ENCODE results near the gene PFKM. TPM values are rescaled to one million over a fixed set of nuclear protein-coding genes. Genes with fewer than 3 reads are reported as not detected.

PFKM gene
- total and polyA plus RNA-seq, 2 donors (not counting 3 experiments of a cell fraction or from before 2014, with no cell fraction given), result 53.4 to 74.4 TPM

- Histone ChIP-seq H3K27me3 (ENCODE audit: control insufficient read depth in 2 of 2, insufficient read depth in 2 of 2, low read length in 2 of 2) (peaks cover 2 to 11% of the 10 kb centered on the region in 2 experiments), H3K9ac (replicated peaks; ENCODE audit: extremely low read depth, insufficient read depth, low read length) (no peak overlapping the region), H3K79me2 (ENCODE audit: control insufficient read depth, insufficient read depth, low read length) (no peaks in the 10 kb centered on the region), H3K4me3 (replicated peaks in 1 of 3; ENCODE audit: insufficient read depth in 1 of 3, low read depth in 1 of 3, low read length in 3 of 3) (no peak overlapping the region), H3K4me1 (ENCODE audit: control insufficient read depth, extremely low read depth, insufficient read depth, low read length) (no peaks in the 10 kb centered on the region), H3K9me3 (replicated peaks; ENCODE audit: control insufficient read depth, insufficient read depth, low read length) (no peaks in the 10 kb centered on the region), H3K9me1 (replicated peaks; ENCODE audit: control insufficient read depth, extremely low read depth, insufficient read depth, low read length) (no peaks in the 10 kb centered on the region), H2AFZ (ENCODE audit: low read depth, low read length) (no peak overlapping the region), H3K36me3 (ENCODE audit: control insufficient read depth in 2 of 2, extremely low read depth in 1 of 2, insufficient read depth in 2 of 2, low read length in 2 of 2) (no peaks in the 10 kb centered on the region), H3K27ac (ENCODE audit: insufficient read depth, low read depth, low read length) (no peak overlapping the region), H3K4me2 (ENCODE audit: insufficient read depth, low read length) (no peak overlapping the region), H4K20me1 (replicated peaks; ENCODE audit: control insufficient read depth, extremely low read depth, insufficient read depth, low read length) (no peaks in the 10 kb centered on the region)
- TF ChIP-seq CTCF (IDR thresholded peaks at IDR 0.05; ENCODE audit: extremely low read depth in 1 of 2, insufficient read depth in 1 of 2, low read depth in 1 of 2, low read length in 2 of 2), result no peak
- no peak for TF ChIP-seq POLR2A (IDR thresholded peaks at IDR 0.05; ENCODE audit: low read depth, low read length)
- TF ChIP-seq FOS (IDR thresholded peaks at IDR 0.05; ENCODE audit: borderline replicate concordance, insufficient read depth, low read length), result no peak
- TF ChIP-seq MAX (IDR thresholded peaks at IDR 0.05; ENCODE audit: insufficient read depth, insufficient read length), result no peak
- no peak for TF ChIP-seq GATA2 (IDR thresholded peaks at IDR 0.05; ENCODE audit: insufficient read depth, insufficient read length, low read depth, low read length)
- no peak for TF ChIP-seq POLR2AphosphoS5 (IDR thresholded peaks at IDR 0.05; ENCODE audit: insufficient read depth, low read depth, low read length)
- TF ChIP-seq MYC (IDR thresholded peaks at IDR 0.05; ENCODE audit: low read depth, low read length), result no peak
- no peak for TF ChIP-seq EZH2 (IDR thresholded peaks at IDR 0.05; ENCODE audit: borderline replicate concordance, low read depth, low read length, severe bottlenecking)
- no peak for TF ChIP-seq JUN (IDR thresholded peaks at IDR 0.05; ENCODE audit: borderline replicate concordance, insufficient read depth, insufficient read length, low read depth)
- dilution Hi-C loops (cut with MboI; ENCODE audit: extremely low pct_ligation_motif_present, low sequenced_read_pairs) (no loop called here), intact Hi-C loops (cut with micrococcal nuclease) (loop anchor here (5.0 kb wide), 1 partner anchor 448 kb away; no protein-coding TSS in a partner anchor)
- FAIRE-seq, result no peak
- DNase-seq (ENCODE audit: low read depth, low spot score), result no peak
- POLR2A ChIA-PET, result interaction anchor here (0.6 kb wide), 2 partner anchors 148 to 1171 kb away, joined by 3 to 7 read pairs; no protein-coding TSS in a partner anchor
- BruUV-seq (replicated peaks), result no TSS peak
- CTCF ChIA-PET, result interaction anchor here (1.0 to 1.6 kb wide), 4 partner anchors 12 to 449 kb away, joined by 3 to 6 read pairs (median 4); partner anchors contain the start of gene ASB8
Measured at GRCh38 chr12:48169011-48169410, 49.8 kb downstream of the PFKM start.
